Heart right ventricle (tissue), 16 donors: ENCODE results near the gene SOD3. TPM values are rescaled to one million over a fixed set of nuclear protein-coding genes. Genes with fewer than 3 reads are reported as not detected.

Source experiments
- ATAC-seq, 8 donors: fragments of 200-7000 bp; cut with Tn5 transposase; one replicate each; pipeline ENCODE4 v1.9.1; 2020; ENCODE audit warnings: mild to moderate bottlenecking in 8 of 8, moderate library complexity in 8 of 8, moderate number of reproducible peaks in 1 of 8
- DNase-seq, 2 donors: peaks; one replicate each; pipeline ENCODE4 v3.0.0-alpha.2; 2020
- H3K27ac ChIP-seq, 10 donors: fragments of 200-600 bp; sonication (generic) in 2 of 10; one replicate each; pipeline versions ENCODE4 v1.5.0 to v1.8.0; 2020 to 2022; ENCODE audit warnings: mild to moderate bottlenecking in 3 of 10
- H3K27me3 ChIP-seq, 7 donors: fragments of 200-600 bp; one replicate each; pipeline ENCODE4 v1.8.0; 2021 to 2022; ENCODE audit warnings: mild to moderate bottlenecking in 2 of 7
- H3K36me3 ChIP-seq, 9 donors: fragments of 200-600 bp; sonication (generic) in 1 of 9; one replicate each; pipeline versions ENCODE4 v1.5.0 to v1.8.0; 2020 to 2022; ENCODE audit warnings: mild to moderate bottlenecking in 2 of 9
- H3K4me1 ChIP-seq, 9 donors: fragments of 200-600 bp; sonication (generic) in 1 of 9; one replicate each; pipeline versions ENCODE4 v1.5.0 to v1.8.0; 2020 to 2022; ENCODE audit warnings: mild to moderate bottlenecking in 4 of 9
- H3K4me3 ChIP-seq, 10 donors: fragments of 200-600 bp; sonication (generic) in 2 of 10; one replicate each; pipeline versions ENCODE4 v1.5.0 to v1.8.0; 2020 to 2022; ENCODE audit warnings: mild to moderate bottlenecking in 7 of 10, moderate library complexity in 2 of 10
- H3K9me3 ChIP-seq, 11 donors: fragments of 200-600 bp in 10 of 11; sonication (generic) in 2 of 11; one replicate each; pipeline versions ENCODE4 v1.5.0 to v1.8.0; 2013 to 2022; ENCODE audit warnings: mild to moderate bottlenecking in 2 of 11, control low read depth in 1 of 11, moderate library complexity in 1 of 11
- WGBS, 2 donors: extraction: QIAGEN DNeasy Blood & Tissue Kit; methylation state at CpG; one replicate each; pipeline ENCODE4 v1.1.7; 2013; ENCODE audit warnings: inconsistent platforms in 1 of 2; 5-methylcytosine and 5-hydroxymethylcytosine counted together
- intact Hi-C, 10 donors: fragments of 100-400 bp; cut with DNase I; formaldehyde crosslinking; loops; one replicate each; pipeline versions ENCODE4 v1.11.1 to v1.14.2; 2022
- polyA plus RNA-seq, 2 donors: library from polyadenylated mRNA; stranded (reverse); fragments of 200-250 nt; gene quantifications; one replicate each; pipeline ENCODE4 v1.2.3, GENCODE V29; 2013
- total RNA-seq, 10 donors: library from RNA; stranded (reverse); fragmentation: NEBNext Ultra II Directional in 3 of 10; extraction: Animal tissue kit (Norgen Biotek cat#: 25700) in 3 of 10; gene quantifications; one replicate each; pipeline versions ENCODE4 v1.2.1 to v1.2.4, GENCODE V29; 2021 to 2023
- TF ChIP-seq, protein P1 (sequence below), 9 donors: fragments of 200-600 bp; sonication (generic) in 2 of 9; IDR thresholded peaks; one replicate each; pipeline versions ENCODE4 v1.5.0 to v1.8.0; 2021 to 2022; ENCODE audit warnings: antibody characterized with exemption in 9 of 9, mild to moderate bottlenecking in 5 of 9, moderate library complexity in 1 of 9
- donor health status: Arrhythmogenic right ventricular cardiomyopathy.
- donor health status: ischemic (EF 13 %, LVEDD 7.1; RV severe dilation, severe dysfunction).
- donor health status: healthy with polysubstance abuse.
- donor health status: DM: no; HTN: yes; CAD: no.
- donor health status: DM: no; HTN: no; CAD: no.
- donor health status: ischemic (EF 25% LVEDD 6.9; RV normal size, moderate dysfunction).
- donor health status: ischemic (EF 25% LVEDD 5.7; RV mildly dilated, moderate dysfunction).
- donor health status: healthy.
- donor health status: DM: yes; HTN: yes; CAD: no.
- donor health status: Ischemic cardiomyopathy.
- donor health status: ischemic (EF 35%, LVEDD 5.7; RV mildly dilated, moderate dysfunction).
- donor health status: nonischemic (EF 11% LVEDD 7.7; RV severe dilation, severe dysfunction).
- donor health status: DM: yes; HTN: yes; CAD: no.
- donor health status: PGD.
- donor health status: ischemic (EF 29% LVEDD 5.4; RV normal size, mild dysfunction).
- donor health status: nonischemic (EF 23%, LVEDD 6.1; RV moderate dilation, normal function).

SOD3 gene
- total and polyA plus RNA-seq, 12 donors, result 15.1 to 118 (median 52.4) TPM

DNA sequence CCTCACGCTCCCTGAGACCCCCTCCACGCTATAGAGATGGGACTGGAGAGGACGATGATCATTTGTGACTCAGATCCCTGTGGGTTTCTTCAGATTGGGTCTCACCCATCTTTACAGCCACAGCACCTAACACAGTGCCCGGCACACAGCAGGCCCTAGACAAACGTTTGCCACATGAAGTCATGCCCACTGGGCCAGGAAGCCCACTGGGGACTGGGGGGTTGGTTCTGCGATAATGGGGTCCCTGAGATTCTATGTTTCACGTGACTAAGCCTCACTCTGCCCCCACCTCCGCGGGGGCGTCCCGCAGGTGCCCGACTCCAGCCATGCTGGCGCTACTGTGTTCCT, 3.8 kb downstream of the SOD3 start:
- intact Hi-C loops, result loop anchor here in 5 of 10 donors (5.0 to 10.0 kb wide), 3 partner anchors 214 to 314 kb away; partner anchors contain the start of gene DHX15 (in 4 of the 5)
- H3K36me3 ChIP-seq, result no peaks in the 10 kb centered on the region
- ATAC-seq, result no peak
- H3K4me1 ChIP-seq, result peaks cover 2 to 49% (median 32%) of the 10 kb centered on the region in 9 donors
- H3K9me3 ChIP-seq, result no peaks in the 10 kb centered on the region
- 84% methylated on average over 13 of the region's 13 CpGs for WGBS, 2 donors
- H3K4me3 ChIP-seq, result no peak overlapping the region
- no peak for DNase-seq
- no peak overlapping the region for H3K27ac ChIP-seq
- TF ChIP-seq, protein P1, sequence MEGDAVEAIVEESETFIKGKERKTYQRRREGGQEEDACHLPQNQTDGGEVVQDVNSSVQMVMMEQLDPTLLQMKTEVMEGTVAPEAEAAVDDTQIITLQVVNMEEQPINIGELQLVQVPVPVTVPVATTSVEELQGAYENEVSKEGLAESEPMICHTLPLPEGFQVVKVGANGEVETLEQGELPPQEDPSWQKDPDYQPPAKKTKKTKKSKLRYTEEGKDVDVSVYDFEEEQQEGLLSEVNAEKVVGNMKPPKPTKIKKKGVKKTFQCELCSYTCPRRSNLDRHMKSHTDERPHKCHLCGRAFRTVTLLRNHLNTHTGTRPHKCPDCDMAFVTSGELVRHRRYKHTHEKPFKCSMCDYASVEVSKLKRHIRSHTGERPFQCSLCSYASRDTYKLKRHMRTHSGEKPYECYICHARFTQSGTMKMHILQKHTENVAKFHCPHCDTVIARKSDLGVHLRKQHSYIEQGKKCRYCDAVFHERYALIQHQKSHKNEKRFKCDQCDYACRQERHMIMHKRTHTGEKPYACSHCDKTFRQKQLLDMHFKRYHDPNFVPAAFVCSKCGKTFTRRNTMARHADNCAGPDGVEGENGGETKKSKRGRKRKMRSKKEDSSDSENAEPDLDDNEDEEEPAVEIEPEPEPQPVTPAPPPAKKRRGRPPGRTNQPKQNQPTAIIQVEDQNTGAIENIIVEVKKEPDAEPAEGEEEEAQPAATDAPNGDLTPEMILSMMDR (IDR thresholded peaks at IDR 0.05), result no peak
- peaks cover 0 to 35% (median 13%) of the 10 kb centered on the region in 7 donors for H3K27me3 ChIP-seq

DNA sequence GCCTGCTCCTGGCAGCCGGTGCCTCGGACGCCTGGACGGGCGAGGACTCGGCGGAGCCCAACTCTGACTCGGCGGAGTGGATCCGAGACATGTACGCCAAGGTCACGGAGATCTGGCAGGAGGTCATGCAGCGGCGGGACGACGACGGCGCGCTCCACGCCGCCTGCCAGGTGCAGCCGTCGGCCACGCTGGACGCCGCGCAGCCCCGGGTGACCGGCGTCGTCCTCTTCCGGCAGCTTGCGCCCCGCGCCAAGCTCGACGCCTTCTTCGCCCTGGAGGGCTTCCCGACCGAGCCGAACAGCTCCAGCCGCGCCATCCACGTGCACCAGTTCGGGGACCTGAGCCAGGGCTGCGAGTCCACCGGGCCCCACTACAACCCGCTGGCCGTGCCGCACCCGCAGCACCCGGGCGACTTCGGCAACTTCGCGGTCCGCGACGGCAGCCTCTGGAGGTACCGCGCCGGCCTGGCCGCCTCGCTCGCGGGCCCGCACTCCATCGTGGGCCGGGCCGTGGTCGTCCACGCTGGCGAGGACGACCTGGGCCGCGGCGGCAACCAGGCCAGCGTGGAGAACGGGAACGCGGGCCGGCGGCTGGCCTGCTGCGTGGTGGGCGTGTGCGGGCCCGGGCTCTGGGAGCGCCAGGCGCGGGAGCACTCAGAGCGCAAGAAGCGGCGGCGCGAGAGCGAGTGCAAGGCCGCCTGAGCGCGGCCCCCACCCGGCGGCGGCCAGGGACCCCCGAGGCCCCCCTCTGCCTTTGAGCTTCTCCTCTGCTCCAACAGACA, 4.4 kb downstream of the SOD3 start:
- intact Hi-C loops, result loop anchor here in 5 of 10 donors (5.0 to 10.0 kb wide), 3 partner anchors 215 to 315 kb away; partner anchors contain the start of gene DHX15 (in 4 of the 5)
- no peak for ATAC-seq
- peak in 1 of 2 donors; percentile 28 for DNase-seq
- peaks cover 0 to 35% (median 13%) of the 10 kb centered on the region in 7 donors for H3K27me3 ChIP-seq
- H3K4me1 ChIP-seq, result peaks cover 2 to 43% (median 28%) of the 10 kb centered on the region in 9 donors
- H3K4me3 ChIP-seq, result peak overlapping the region in 9 of 10 donors; percentile 4 to 46 (median 39)
- no peaks in the 10 kb centered on the region for H3K9me3 ChIP-seq
- H3K36me3 ChIP-seq, result no peaks in the 10 kb centered on the region
- peak overlapping the region in 6 of 10 donors; percentile 13 to 57 (median 52) for H3K27ac ChIP-seq
- WGBS, 2 donors, result 26 to 31% methylated on average over 90 to 103 of the region's 103 CpGs
- TF ChIP-seq, protein P1 (IDR thresholded peaks at IDR 0.05), result no peak

DNA sequence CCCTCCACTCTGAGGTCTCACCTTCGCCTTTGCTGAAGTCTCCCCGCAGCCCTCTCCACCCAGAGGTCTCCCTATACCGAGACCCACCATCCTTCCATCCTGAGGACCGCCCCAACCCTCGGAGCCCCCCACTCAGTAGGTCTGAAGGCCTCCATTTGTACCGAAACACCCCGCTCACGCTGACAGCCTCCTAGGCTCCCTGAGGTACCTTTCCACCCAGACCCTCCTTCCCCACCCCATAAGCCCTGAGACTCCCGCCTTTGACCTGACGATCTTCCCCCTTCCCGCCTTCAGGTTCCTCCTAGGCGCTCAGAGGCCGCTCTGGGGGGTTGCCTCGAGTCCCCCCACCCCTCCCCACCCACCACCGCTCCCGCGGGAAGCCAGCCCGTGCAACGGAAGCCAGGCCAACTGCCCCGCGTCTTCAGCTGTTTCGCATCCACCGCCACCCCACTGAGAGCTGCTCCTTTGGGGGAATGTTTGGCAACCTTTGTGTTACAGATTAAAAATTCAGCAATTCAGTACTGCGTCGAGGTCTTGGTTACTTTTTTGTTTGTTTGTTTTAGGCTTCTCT, 5.0 kb downstream of the SOD3 start:
- peaks cover 0 to 35% (median 13%) of the 10 kb centered on the region in 7 donors for H3K27me3 ChIP-seq
- DNase-seq, result peak; percentile 20 to 35
- ATAC-seq, result peak in 4 of 8 donors; percentile 5 to 47 (median 22)
- H3K36me3 ChIP-seq, result no peaks in the 10 kb centered on the region
- 26 to 29% methylated on average over 25 of the region's 25 CpGs for WGBS, 2 donors
- no peaks in the 10 kb centered on the region for H3K9me3 ChIP-seq
- intact Hi-C loops, result loop anchor here in 1 of 10 donors (10.0 kb wide), 1 partner anchor 316 kb away; no protein-coding TSS in a partner anchor
- peak overlapping the region in 8 of 10 donors; percentile 13 to 57 (median 48) for H3K27ac ChIP-seq
- TF ChIP-seq, protein P1 (IDR thresholded peaks at IDR 0.05), result no peak
- peak overlapping the region in 9 of 10 donors; percentile 4 to 46 (median 39) for H3K4me3 ChIP-seq
- peaks cover 2 to 38% (median 23%) of the 10 kb centered on the region in 9 donors for H3K4me1 ChIP-seq

DNA sequence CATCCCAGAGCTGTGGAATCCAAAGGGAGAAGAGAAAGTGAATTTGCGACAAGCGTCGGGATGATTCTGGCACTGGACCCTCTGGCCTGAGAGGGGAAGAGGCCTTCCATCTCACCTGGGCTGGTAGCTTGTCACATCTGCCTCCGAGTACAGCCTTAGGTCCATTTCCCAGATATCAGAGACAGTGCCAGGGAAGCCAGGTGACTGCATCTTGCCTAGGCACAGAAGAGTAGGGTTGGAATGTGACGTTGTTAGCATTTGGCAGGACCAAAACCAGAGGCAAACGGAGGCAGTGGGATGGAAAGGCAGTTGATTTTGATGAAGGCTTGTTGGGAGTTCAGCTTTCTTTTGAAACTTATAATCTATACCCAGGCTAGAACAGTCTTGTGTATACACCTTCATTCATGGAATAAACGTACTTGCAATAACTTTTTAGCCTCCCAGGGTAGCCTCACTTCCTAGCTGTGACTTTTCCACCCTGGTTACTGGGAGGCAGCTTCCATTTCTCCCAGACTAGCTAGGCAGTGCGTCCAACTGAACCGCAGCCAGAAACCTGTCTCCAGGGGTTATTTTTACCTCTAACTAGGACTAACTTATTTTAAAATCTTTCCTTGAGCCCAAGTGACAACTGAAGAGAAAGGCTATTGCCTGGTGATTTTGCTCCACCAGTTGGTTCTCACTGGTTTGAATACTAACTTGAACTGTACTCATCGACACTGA, 5.9 kb downstream of the SOD3 start:
- peak in 1 of 2 donors; percentile 32 for DNase-seq
- Histone ChIP-seq H3K9me3 (no peaks in the 10 kb centered on the region), H3K4me3 (peak overlapping the region in 5 of 10 donors; percentile 34 to 46 (median 42)), H3K36me3 (peaks cover 0 to under 1% (median 0%) of the 10 kb centered on the region in 9 donors), H3K4me1 (peaks cover 2 to 34% (median 23%) of the 10 kb centered on the region in 9 donors), H3K27me3 (peaks cover 0 to 35% (median 13%) of the 10 kb centered on the region in 7 donors), H3K27ac (peak overlapping the region in 5 of 10 donors; percentile 37 to 55 (median 52))
- peak in 6 of 8 donors; percentile 8 to 54 (median 46) for ATAC-seq
- intact Hi-C loops, result loop anchor here in 1 of 10 donors (10.0 kb wide), 1 partner anchor 316 kb away; no protein-coding TSS in a partner anchor
- TF ChIP-seq, protein P1 (IDR thresholded peaks at IDR 0.05), result no peak
- 49 to 58% methylated on average over 10 of the region's 10 CpGs for WGBS, 2 donors
